DOHH2 (cell line): ENCODE data around the gene CYB5R2.

Experiments used
- H3F3A ChIP-seq: fragments of 200-600 bp; sonication (generic), shearing (Covaris generic); 2 replicates; pipeline ENCODE4 v1.6.0; 2016; ENCODE audit warnings: antibody characterized with exemption, mild to moderate bottlenecking; ENCODE audit not compliant: control insufficient read depth, insufficient read depth
- H3K27ac ChIP-seq: fragments of 200-600 bp; sonication (generic); 2 replicates; pipeline ENCODE4 v1.5.1; 2014; ENCODE audit warnings: low read depth, mild to moderate bottlenecking, low read length, moderate library complexity
- H3K27me3 ChIP-seq: fragments of 200-600 bp; sonication (generic); 2 replicates; pipeline ENCODE4 v1.6.1; 2014; ENCODE audit warnings: mild to moderate bottlenecking, low read length, mixed read lengths; ENCODE audit not compliant: control insufficient read depth
- H3K36me3 ChIP-seq: fragments of 200-600 bp; sonication (generic); 2 replicates; pipeline ENCODE4 v1.6.1; 2014; ENCODE audit warnings: mild to moderate bottlenecking, low read length, moderate library complexity, mixed read lengths; ENCODE audit not compliant: control insufficient read depth
- H3K4me1 ChIP-seq: fragments of 200-600 bp; sonication (generic); 2 replicates; pipeline ENCODE4 v1.6.1; 2014; ENCODE audit warnings: mild to moderate bottlenecking, low read length, mixed read lengths; ENCODE audit not compliant: control insufficient read depth
- H3K4me2 ChIP-seq: fragments of 200-600 bp; sonication (generic); 2 replicates; pipeline ENCODE4 v1.6.0; 2014; ENCODE audit warnings: mild to moderate bottlenecking, low read length, moderate library complexity
- H3K4me3 ChIP-seq: fragments of 200-600 bp; sonication (generic); 2 replicates; pipeline ENCODE4 v1.5.1; 2014; ENCODE audit warnings: mild to moderate bottlenecking, low read length, mixed read lengths
- H3K79me2 ChIP-seq: fragments of 200-600 bp; sonication (generic); 2 replicates; pipeline ENCODE4 v1.6.1; 2014; ENCODE audit warnings: mild to moderate bottlenecking, low read length, mixed read lengths; ENCODE audit not compliant: control insufficient read depth
- H3K9me2 ChIP-seq: fragments of 200-600 bp; sonication (generic); replicated peaks from 2 replicates; pipeline ENCODE4 v1.6.1; 2014; ENCODE audit warnings: mild to moderate bottlenecking, low read length, mixed read lengths; ENCODE audit not compliant: control insufficient read depth
- H3K9me3 ChIP-seq: fragments of 200-600 bp; sonication (generic); 2 replicates; pipeline ENCODE4 v1.6.1; 2014; ENCODE audit warnings: antibody characterized with exemption, low read length, mixed read lengths; ENCODE audit not compliant: control insufficient read depth, insufficient read depth
- H4K20me1 ChIP-seq: fragments of 200-600 bp; sonication (generic); 2 replicates; pipeline ENCODE4 v1.6.0; 2014; ENCODE audit warnings: low read depth, mild to moderate bottlenecking, antibody characterized with exemption, low read length, moderate library complexity; ENCODE audit not compliant: control insufficient read depth, insufficient read depth
- EZH2phosphoT487 ChIP-seq: fragments of 200-600 bp; sonication (generic); IDR thresholded peaks from 2 replicates; pipeline ENCODE4 v1.6.1; 2017; ENCODE audit warnings: borderline replicate concordance, mild to moderate bottlenecking, antibody characterized with exemption, low read length, moderate library complexity, mixed read lengths
- TF ChIP-seq, protein P1 (sequence below): fragments of 200-600 bp; sonication (generic); IDR thresholded peaks from one replicate; pipeline ENCODE4 v1.5.1; 2014; ENCODE audit warnings: antibody characterized with exemption, mild to moderate bottlenecking, low read depth, low read length; ENCODE audit not compliant: poor library complexity, severe bottlenecking

Gene CYB5R2

DNA sequence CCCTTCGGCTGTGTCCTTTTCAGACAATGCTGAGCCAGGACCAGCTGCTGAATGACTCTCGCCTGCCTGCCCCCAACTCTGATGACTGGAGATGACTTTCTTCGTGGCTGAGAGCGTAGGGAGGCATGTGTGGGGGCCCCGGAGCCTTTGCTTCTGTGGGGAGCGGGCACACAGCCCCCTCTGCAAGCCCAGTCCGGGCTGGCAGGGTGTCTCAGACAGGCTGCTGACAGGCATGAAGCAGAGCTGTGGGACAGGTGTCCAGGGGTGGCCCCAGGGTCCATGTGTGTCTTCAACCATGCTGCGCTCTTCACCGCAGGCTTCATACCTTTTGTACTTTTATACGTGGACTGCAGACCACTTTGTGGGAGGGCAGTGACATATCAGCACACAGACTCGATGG, 16.6 kb downstream of the CYB5R2 start:
- Histone ChIP-seq H3K4me2 (no peak overlapping the region), H3K9me2 (no peaks in the 10 kb centered on the region), H3K4me1 (no peaks in the 10 kb centered on the region), H3K9me3 (no peaks in the 10 kb centered on the region), H3K4me3 (no peak overlapping the region), H3K27me3 (no peaks in the 10 kb centered on the region), H3K36me3 (peaks cover 13% of the 10 kb centered on the region; the same call in 1 of the 2 replicates), H4K20me1 (no peaks in the 10 kb centered on the region), H3K27ac (no peak overlapping the region), H3F3A (no peaks in the 10 kb centered on the region), H3K79me2 (no peaks in the 10 kb centered on the region)
- no peak for TF ChIP-seq EZH2phosphoT487
- TF ChIP-seq, protein P1, sequence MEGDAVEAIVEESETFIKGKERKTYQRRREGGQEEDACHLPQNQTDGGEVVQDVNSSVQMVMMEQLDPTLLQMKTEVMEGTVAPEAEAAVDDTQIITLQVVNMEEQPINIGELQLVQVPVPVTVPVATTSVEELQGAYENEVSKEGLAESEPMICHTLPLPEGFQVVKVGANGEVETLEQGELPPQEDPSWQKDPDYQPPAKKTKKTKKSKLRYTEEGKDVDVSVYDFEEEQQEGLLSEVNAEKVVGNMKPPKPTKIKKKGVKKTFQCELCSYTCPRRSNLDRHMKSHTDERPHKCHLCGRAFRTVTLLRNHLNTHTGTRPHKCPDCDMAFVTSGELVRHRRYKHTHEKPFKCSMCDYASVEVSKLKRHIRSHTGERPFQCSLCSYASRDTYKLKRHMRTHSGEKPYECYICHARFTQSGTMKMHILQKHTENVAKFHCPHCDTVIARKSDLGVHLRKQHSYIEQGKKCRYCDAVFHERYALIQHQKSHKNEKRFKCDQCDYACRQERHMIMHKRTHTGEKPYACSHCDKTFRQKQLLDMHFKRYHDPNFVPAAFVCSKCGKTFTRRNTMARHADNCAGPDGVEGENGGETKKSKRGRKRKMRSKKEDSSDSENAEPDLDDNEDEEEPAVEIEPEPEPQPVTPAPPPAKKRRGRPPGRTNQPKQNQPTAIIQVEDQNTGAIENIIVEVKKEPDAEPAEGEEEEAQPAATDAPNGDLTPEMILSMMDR: no peak

- H3K27ac ChIP-seq: no peak overlapping the region
- H3K9me2 ChIP-seq: no peaks in the 10 kb centered on the region
- H4K20me1 ChIP-seq: no peaks in the 10 kb centered on the region
- no peaks in the 10 kb centered on the region for H3K9me3 ChIP-seq
- peaks cover 13% of the 10 kb centered on the region; the same call in 1 of the 2 replicates for H3K36me3 ChIP-seq
- no peak overlapping the region for H3K4me3 ChIP-seq
- no peaks in the 10 kb centered on the region for H3K79me2 ChIP-seq
- no peak for TF ChIP-seq EZH2phosphoT487
- TF ChIP-seq, protein P1: no peak
- H3K27me3 ChIP-seq: no peaks in the 10 kb centered on the region
- H3F3A ChIP-seq: no peaks in the 10 kb centered on the region
- H3K4me1 ChIP-seq: no peaks in the 10 kb centered on the region
- no peak overlapping the region for H3K4me2 ChIP-seq
These were observed 17.8 kb downstream of the CYB5R2 start for GRCh38 chr11:7655253-7656217.

GRCh38 chr11:7654195-7654705, 19.1 kb downstream of the CYB5R2 start:
- no peaks in the 10 kb centered on the region for H3K79me2 ChIP-seq
- H3F3A ChIP-seq: no peaks in the 10 kb centered on the region
- H3K9me2 ChIP-seq: no peaks in the 10 kb centered on the region
- TF ChIP-seq EZH2phosphoT487: no peak
- TF ChIP-seq, protein P1: no peak
- H3K4me3 ChIP-seq: no peak overlapping the region
- H3K4me2 ChIP-seq: no peak overlapping the region
- no peaks in the 10 kb centered on the region for H4K20me1 ChIP-seq
- H3K27ac ChIP-seq: no peak overlapping the region
- peaks cover 15% of the 10 kb centered on the region; the same call in 1 of the 2 replicates for H3K36me3 ChIP-seq
- H3K4me1 ChIP-seq: no peaks in the 10 kb centered on the region
- no peaks in the 10 kb centered on the region for H3K27me3 ChIP-seq
- H3K9me3 ChIP-seq: no peaks in the 10 kb centered on the region
